ENCODE data around the gene ELP5. TPM values are rescaled to one million over a fixed set of nuclear protein-coding genes. Genes with fewer than 3 reads are reported as not detected.

The ELP5 gene
- total RNA-seq, 1 donor from 2014 or later = 24.9 TPM

- peak overlapping the region; percentile 99 for H3K27ac Mint-ChIP-seq (ENCODE audit: unreplicated experiment)
- peak overlapping the region; percentile 96 for H3K9ac ChIP-seq (ENCODE audit: low read length)
- H3K4me3 Mint-ChIP-seq (ENCODE audit: unreplicated experiment) = peak overlapping the region; percentile 94
- H3K9me3 ChIP-seq (ENCODE audit: insufficient read depth, low read depth, low read length) = no peaks in the 10 kb centered on the region
- no peak for TF ChIP-seq CTCF (IDR thresholded peaks at IDR 0.05; ENCODE audit: insufficient read depth, low read depth, low read length)
- TF ChIP-seq EZH2 (IDR thresholded peaks at IDR 0.05; ENCODE audit: insufficient read depth, low read length) = no peak
- H3K36me3 Mint-ChIP-seq (ENCODE audit: low read depth, unreplicated experiment) = peaks cover 16% of the 10 kb centered on the region
- peak overlapping the region; percentile 85 for H3K4me2 ChIP-seq (ENCODE audit: low read length)
- H3K4me1 ChIP-seq (ENCODE audit: insufficient read depth, low read length) = peaks cover 45% of the 10 kb centered on the region
- no peaks in the 10 kb centered on the region for H3K27me3 Mint-ChIP-seq (ENCODE audit: low read depth, unreplicated experiment)
- no peaks in the 10 kb centered on the region for H3K27me3 ChIP-seq (ENCODE audit: insufficient read depth, low read length)
- DNase-seq (ENCODE audit: low read depth) (no peak), FAIRE-seq (no peak)
- peaks cover 80% of the 10 kb centered on the region for H3K79me2 ChIP-seq (ENCODE audit: insufficient read depth, low read length)
- peaks cover 30% of the 10 kb centered on the region for H3K36me3 ChIP-seq (ENCODE audit: insufficient read depth, low read length)
- H2AFZ ChIP-seq (ENCODE audit: low read depth, low read length) = no peak overlapping the region
- no peaks in the 10 kb centered on the region for H3K9me3 Mint-ChIP-seq (ENCODE audit: unreplicated experiment)
- peaks cover 41% of the 10 kb centered on the region for H3K4me1 Mint-ChIP-seq (ENCODE audit: low read depth, unreplicated experiment)
- H4K20me1 ChIP-seq (ENCODE audit: insufficient read depth, low read length) = peaks cover 36% of the 10 kb centered on the region
- H3K27ac ChIP-seq (ENCODE audit: low read depth, low read length) = peak overlapping the region; percentile 73
- peak overlapping the region; percentile 91 for H3K4me3 ChIP-seq (ENCODE audit: insufficient read depth, low read depth, low read length)
These were observed 13.5 kb upstream of the ELP5 start for GRCh38 chr17:7238420-7239090.

- DNase-seq (ENCODE audit: low read depth) = peak; percentile 99
- Histone ChIP-seq H4K20me1 (ENCODE audit: insufficient read depth, low read length) (peaks cover 36% of the 10 kb centered on the region), H3K27ac (ENCODE audit: low read depth, low read length) (peak within 1 kb of the TSS; percentile 73), H3K4me2 (ENCODE audit: low read length) (peak within 1 kb of the TSS; percentile 99), H3K9ac (ENCODE audit: low read length) (peak within 1 kb of the TSS; percentile 99), H3K4me3 (ENCODE audit: insufficient read depth, low read depth, low read length) (peak within 1 kb of the TSS; percentile 92), H3K9me3 (ENCODE audit: insufficient read depth, low read depth, low read length) (no peaks in the 10 kb centered on the region), H3K27me3 (ENCODE audit: insufficient read depth, low read length) (no peaks in the 10 kb centered on the region), H3K4me1 (ENCODE audit: insufficient read depth, low read length) (peaks cover 45% of the 10 kb centered on the region), H2AFZ (ENCODE audit: low read depth, low read length) (no peak within 1 kb of the TSS), H3K79me2 (ENCODE audit: insufficient read depth, low read length) (peaks cover 74% of the 10 kb centered on the region), H3K36me3 (ENCODE audit: insufficient read depth, low read length) (peaks cover 33% of the 10 kb centered on the region)
- Mint-ChIP-seq H3K4me3 (ENCODE audit: unreplicated experiment) (peak within 1 kb of the TSS; percentile 94), H3K27ac (ENCODE audit: unreplicated experiment) (peak within 1 kb of the TSS; percentile 99), H3K27me3 (ENCODE audit: low read depth, unreplicated experiment) (no peaks in the 10 kb centered on the region), H3K4me1 (ENCODE audit: low read depth, unreplicated experiment) (peaks cover 39% of the 10 kb centered on the region), H3K9me3 (ENCODE audit: unreplicated experiment) (no peaks in the 10 kb centered on the region), H3K36me3 (ENCODE audit: low read depth, unreplicated experiment) (peaks cover 16% of the 10 kb centered on the region)
- peak; percentile 59 for FAIRE-seq
- TF ChIP-seq CTCF (IDR thresholded peaks at IDR 0.05; ENCODE audit: insufficient read depth, low read depth, low read length) = no peak
- TF ChIP-seq EZH2 (IDR thresholded peaks at IDR 0.05; ENCODE audit: insufficient read depth, low read length) = no peak
These were observed 12.7 kb upstream of the ELP5 start, which contains the start of gene PHF23 for GRCh38 chr17:7239091-7240027. Gene PHF23 (minus strand): TSS chr17:7239457. CDS start chr17:7239279, 178 bp downstream.
